Brain microvascular endothelial cell (primary cell): ENCODE measurements around the gene PSMG4.

Source experiments
- DNase-seq: peaks from one replicate; pipeline ENCODE4 v3.0.0-alpha.2; 2020
- H3K27ac ChIP-seq: fragments of 250-450 bp; sonication (Bioruptor Pico); 2 replicates; pipeline ENCODE4 v1.5.1; 2020; ENCODE audit warnings: mild to moderate bottlenecking, moderate library complexity
- H3K27me3 ChIP-seq: fragments of 250-450 bp; sonication (Bioruptor Pico); replicated peaks from 2 replicates; pipeline ENCODE4 v1.5.1; 2020; ENCODE audit warnings: mild to moderate bottlenecking
- H3K36me3 ChIP-seq: fragments of 250-450 bp; sonication (Bioruptor Pico); replicated peaks from 2 replicates; pipeline ENCODE4 v1.5.1; 2020; ENCODE audit warnings: mild to moderate bottlenecking
- H3K4me3 ChIP-seq: 2 replicates; pipeline ENCODE4 v1.5.1; 2011; ENCODE audit warnings: low read depth, mild to moderate bottlenecking, control low read depth, low read length, moderate library complexity
- in situ Hi-C: cut with HindIII; loops from 2 replicates; pipeline ENCODE4 v1.10.0; 2017; ENCODE audit warnings: low sequenced_read_pairs, low pct_ligation_motif_present
- TF ChIP-seq, protein P1 (sequence below): IDR thresholded peaks from 2 replicates; pipeline ENCODE4 v1.5.1; 2011; ENCODE audit warnings: low read depth, mild to moderate bottlenecking, moderate library complexity, low read length, control low read depth, inconsistent platforms; ENCODE audit errors: missing control alignments

PSMG4 gene

GRCh38 chr6:3266170-3266569 is 7.4 kb downstream of the PSMG4 start:
- in situ Hi-C loops, result no loop called here
- Histone ChIP-seq H3K4me3 (no peak overlapping the region), H3K27me3 (no peaks in the 10 kb centered on the region), H3K27ac (no peak overlapping the region), H3K36me3 (peaks cover 24% of the 10 kb centered on the region)
- DNase-seq, result no peak
- TF ChIP-seq, protein P1, sequence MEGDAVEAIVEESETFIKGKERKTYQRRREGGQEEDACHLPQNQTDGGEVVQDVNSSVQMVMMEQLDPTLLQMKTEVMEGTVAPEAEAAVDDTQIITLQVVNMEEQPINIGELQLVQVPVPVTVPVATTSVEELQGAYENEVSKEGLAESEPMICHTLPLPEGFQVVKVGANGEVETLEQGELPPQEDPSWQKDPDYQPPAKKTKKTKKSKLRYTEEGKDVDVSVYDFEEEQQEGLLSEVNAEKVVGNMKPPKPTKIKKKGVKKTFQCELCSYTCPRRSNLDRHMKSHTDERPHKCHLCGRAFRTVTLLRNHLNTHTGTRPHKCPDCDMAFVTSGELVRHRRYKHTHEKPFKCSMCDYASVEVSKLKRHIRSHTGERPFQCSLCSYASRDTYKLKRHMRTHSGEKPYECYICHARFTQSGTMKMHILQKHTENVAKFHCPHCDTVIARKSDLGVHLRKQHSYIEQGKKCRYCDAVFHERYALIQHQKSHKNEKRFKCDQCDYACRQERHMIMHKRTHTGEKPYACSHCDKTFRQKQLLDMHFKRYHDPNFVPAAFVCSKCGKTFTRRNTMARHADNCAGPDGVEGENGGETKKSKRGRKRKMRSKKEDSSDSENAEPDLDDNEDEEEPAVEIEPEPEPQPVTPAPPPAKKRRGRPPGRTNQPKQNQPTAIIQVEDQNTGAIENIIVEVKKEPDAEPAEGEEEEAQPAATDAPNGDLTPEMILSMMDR, result no peak

- no peak for DNase-seq
- in situ Hi-C loops, result no loop called here
- peaks cover 32% of the 10 kb centered on the region for H3K36me3 ChIP-seq
Measured at GRCh38 chr6:3267162-3267561, 8.4 kb downstream of the PSMG4 start.

GRCh38 chr6:3268680-3269079 is 9.9 kb downstream of the PSMG4 start:
- no peak for DNase-seq
- Histone ChIP-seq H3K27me3 (no peaks in the 10 kb centered on the region), H3K36me3 (peaks cover 35% of the 10 kb centered on the region), H3K27ac (no peak overlapping the region), H3K4me3 (no peak overlapping the region)
- TF ChIP-seq, protein P1, result no peak
- in situ Hi-C loops, result no loop called here

More at GRCh38 chr6:3267162-3267561, 8.4 kb downstream of the PSMG4 start:
- Histone ChIP-seq H3K27me3 (no peaks in the 10 kb centered on the region), H3K4me3 (no peak overlapping the region), H3K27ac (no peak overlapping the region)
- TF ChIP-seq, protein P1, result no peak

- H3K4me3 ChIP-seq, result no peak overlapping the region
- in situ Hi-C loops, result no loop called here
- peaks cover 27% of the 10 kb centered on the region for H3K36me3 ChIP-seq
- DNase-seq, result no peak
- TF ChIP-seq, protein P1, result no peak
- no peaks in the 10 kb centered on the region for H3K27me3 ChIP-seq
- no peak overlapping the region for H3K27ac ChIP-seq
Measured at GRCh38 chr6:3269281-3269975, 10.7 kb downstream of the PSMG4 start.

- in situ Hi-C loops, result no loop called here
- peaks cover 25% of the 10 kb centered on the region for H3K36me3 ChIP-seq
- no peak for DNase-seq
- TF ChIP-seq, protein P1, result no peak
- no peaks in the 10 kb centered on the region for H3K27me3 ChIP-seq
- H3K27ac ChIP-seq, result no peak overlapping the region
- no peak overlapping the region for H3K4me3 ChIP-seq
Measured at GRCh38 chr6:3270258-3270657, 11.5 kb downstream of the PSMG4 start.

- in situ Hi-C loops, result no loop called here
- Histone ChIP-seq H3K27me3 (no peaks in the 10 kb centered on the region), H3K27ac (no peak overlapping the region), H3K4me3 (no peak overlapping the region), H3K36me3 (peaks cover 25% of the 10 kb centered on the region)
- TF ChIP-seq, protein P1, result no peak
- DNase-seq, result no peak
Measured at GRCh38 chr6:3271756-3272155, 13.0 kb downstream of the PSMG4 start.
